COLO829 (cell line): Measurements from ENCODE around the gene LRRC3.
A peak's percentile ranks its signal among the peaks of the same experiment; 100 is the strongest.

ENCODE experiments used
- DNase-seq: peaks from one replicate; pipeline ENCODE4 v3.0.0; 2012; ENCODE audit warnings: low spot score

The LRRC3 gene

GRCh38 chr21:44438531-44439210, 16.6 kb upstream of the LRRC3 start:
- no peak for DNase-seq

GRCh38 chr21:44439211-44439600, 16.1 kb upstream of the LRRC3 start:
- no peak for DNase-seq

- no peak for DNase-seq
Measured at GRCh38 chr21:44440241-44441040, 14.9 kb upstream of the LRRC3 start.

- no peak for DNase-seq
Measured at GRCh38 chr21:44441041-44441400, 14.3 kb upstream of the LRRC3 start.

- DNase-seq, result no peak
Measured at GRCh38 chr21:44441581-44442265, 13.6 kb upstream of the LRRC3 start.

- no peak for DNase-seq
Measured at GRCh38 chr21:44442266-44443125, 12.8 kb upstream of the LRRC3 start.

- DNase-seq, result no peak
Measured at GRCh38 chr21:44443291-44443890, 11.9 kb upstream of the LRRC3 start.

- no peak for DNase-seq
Measured at GRCh38 chr21:44443891-44444285, 11.4 kb upstream of the LRRC3 start.

GRCh38 chr21:44444286-44444931, 10.9 kb upstream of the LRRC3 start:
- DNase-seq, result no peak

GRCh38 chr21:44445145-44445812, 10.0 kb upstream of the LRRC3 start:
- no peak for DNase-seq

GRCh38 chr21:44448651-44449131, 6.6 kb upstream of the LRRC3 start:
- no peak for DNase-seq

GRCh38 chr21:44449473-44450363, 5.6 kb upstream of the LRRC3 start:
- no peak for DNase-seq

GRCh38 chr21:44450402-44450801, 4.9 kb upstream of the LRRC3 start:
- DNase-seq, result no peak

- no peak for DNase-seq
Measured at GRCh38 chr21:44450999-44451398, 4.3 kb upstream of the LRRC3 start.

- DNase-seq, result no peak
Measured at GRCh38 chr21:44453120-44453519, 2.2 kb upstream of the LRRC3 start.

- no peak for DNase-seq
Measured at GRCh38 chr21:44454058-44454457, 1.3 kb upstream of the LRRC3 start.

- DNase-seq, result peak; percentile 14
Measured at GRCh38 chr21:44455524-44456213, 359 bp downstream of the LRRC3 start.

GRCh38 chr21:44456214-44456914, 1.1 kb downstream of the LRRC3 start:
- no peak for DNase-seq
